ENCODE measurements around the gene LRP1B. TPM values are rescaled to one million over a fixed set of nuclear protein-coding genes. Genes with fewer than 3 reads are reported as not detected.
A peak's percentile ranks its signal among the peaks of the same experiment; 100 is the strongest.

The LRP1B gene
- polyA plus RNA-seq, 1 donor from 2014 or later = 12.7 TPM

DNA sequence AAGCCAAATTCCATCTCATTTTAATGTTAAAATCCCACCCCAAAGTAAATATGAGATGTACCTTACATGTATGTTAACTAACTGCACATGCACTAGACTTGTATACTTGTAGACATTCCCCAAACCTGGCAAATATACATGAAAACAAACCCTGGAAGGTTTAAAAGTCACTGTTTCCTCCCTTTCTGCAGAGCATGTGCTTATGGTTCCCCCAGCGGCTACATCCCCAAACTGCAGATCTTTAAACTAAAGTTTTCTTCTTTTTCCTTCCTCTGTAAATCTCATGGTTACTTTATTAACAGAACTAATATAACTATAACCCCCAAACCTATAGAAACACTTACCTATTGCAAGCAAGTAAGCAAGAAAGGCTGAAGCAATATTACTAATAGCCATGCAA lies 731.5 kb downstream of the LRP1B start:
- Histone ChIP-seq H3K9me3 (ENCODE audit: low read length) (no peaks in the 10 kb centered on the region), H3K27me3 (ENCODE audit: insufficient read depth, low read depth, low read length) (no peaks in the 10 kb centered on the region), H3K4me3 (ENCODE audit: low read length) (no peak overlapping the region), H3K79me2 (replicated peaks; ENCODE audit: insufficient read depth, low read length) (no peaks in the 10 kb centered on the region), H3K4me2 (ENCODE audit: low read length) (no peak overlapping the region), H3K9me2 (ENCODE audit: insufficient read depth, low read length) (no peaks in the 10 kb centered on the region), H3K27ac (ENCODE audit: low read length) (no peak overlapping the region), H3F3A (ENCODE audit: insufficient read depth, low read length, poor library complexity, severe bottlenecking) (no peaks in the 10 kb centered on the region), H3K36me3 (ENCODE audit: insufficient read depth, low read length) (no peaks in the 10 kb centered on the region), H4K20me1 (ENCODE audit: insufficient read depth) (no peaks in the 10 kb centered on the region), H2AFZ (ENCODE audit: low read depth, low read length) (no peak overlapping the region), H3K9ac (ENCODE audit: low read length) (no peak overlapping the region)
- TF ChIP-seq EP300 (conservative IDR thresholded peaks at IDR 0.05; ENCODE audit: poor library complexity, severe bottlenecking) = no peak
- peak; percentile 23 for TF ChIP-seq SMC3 (conservative IDR thresholded peaks at IDR 0.05; ENCODE audit: poor library complexity)
- peak; percentile 55 for TF ChIP-seq RAD21 (conservative IDR thresholded peaks at IDR 0.05)
- TF ChIP-seq, protein P1, sequence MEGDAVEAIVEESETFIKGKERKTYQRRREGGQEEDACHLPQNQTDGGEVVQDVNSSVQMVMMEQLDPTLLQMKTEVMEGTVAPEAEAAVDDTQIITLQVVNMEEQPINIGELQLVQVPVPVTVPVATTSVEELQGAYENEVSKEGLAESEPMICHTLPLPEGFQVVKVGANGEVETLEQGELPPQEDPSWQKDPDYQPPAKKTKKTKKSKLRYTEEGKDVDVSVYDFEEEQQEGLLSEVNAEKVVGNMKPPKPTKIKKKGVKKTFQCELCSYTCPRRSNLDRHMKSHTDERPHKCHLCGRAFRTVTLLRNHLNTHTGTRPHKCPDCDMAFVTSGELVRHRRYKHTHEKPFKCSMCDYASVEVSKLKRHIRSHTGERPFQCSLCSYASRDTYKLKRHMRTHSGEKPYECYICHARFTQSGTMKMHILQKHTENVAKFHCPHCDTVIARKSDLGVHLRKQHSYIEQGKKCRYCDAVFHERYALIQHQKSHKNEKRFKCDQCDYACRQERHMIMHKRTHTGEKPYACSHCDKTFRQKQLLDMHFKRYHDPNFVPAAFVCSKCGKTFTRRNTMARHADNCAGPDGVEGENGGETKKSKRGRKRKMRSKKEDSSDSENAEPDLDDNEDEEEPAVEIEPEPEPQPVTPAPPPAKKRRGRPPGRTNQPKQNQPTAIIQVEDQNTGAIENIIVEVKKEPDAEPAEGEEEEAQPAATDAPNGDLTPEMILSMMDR (IDR thresholded peaks at IDR 0.05; ENCODE audit: poor library complexity, severe bottlenecking) = peak; percentile 39

DNA sequence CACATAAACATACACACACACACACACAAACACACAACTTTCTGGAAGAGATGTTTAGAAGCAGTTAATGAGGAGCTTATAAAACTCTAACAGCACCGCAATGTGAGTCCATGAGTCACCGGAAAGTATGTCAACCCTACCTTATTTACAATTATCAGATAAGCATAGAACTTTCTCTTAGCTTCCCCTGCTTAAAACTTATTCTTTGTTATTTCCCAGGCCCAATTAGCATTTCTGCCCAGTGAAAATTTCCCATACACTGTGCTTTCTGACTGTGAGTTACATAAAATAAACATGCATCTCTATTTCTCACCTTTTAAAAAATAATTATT lies 737.6 kb downstream of the LRP1B start:
- Histone ChIP-seq H3K9ac (ENCODE audit: low read length) (no peak overlapping the region), H3K4me3 (ENCODE audit: low read length) (no peak overlapping the region), H3K9me3 (ENCODE audit: low read length) (no peaks in the 10 kb centered on the region), H4K20me1 (ENCODE audit: insufficient read depth) (no peaks in the 10 kb centered on the region), H3K27ac (ENCODE audit: low read length) (no peak overlapping the region), H2AFZ (ENCODE audit: low read depth, low read length) (no peak overlapping the region), H3K27me3 (ENCODE audit: insufficient read depth, low read depth, low read length) (no peaks in the 10 kb centered on the region), H3K36me3 (ENCODE audit: insufficient read depth, low read length) (no peaks in the 10 kb centered on the region), H3K79me2 (replicated peaks; ENCODE audit: insufficient read depth, low read length) (no peaks in the 10 kb centered on the region), H3F3A (ENCODE audit: insufficient read depth, low read length, poor library complexity, severe bottlenecking) (no peaks in the 10 kb centered on the region), H3K9me2 (ENCODE audit: insufficient read depth, low read length) (no peaks in the 10 kb centered on the region), H3K4me2 (ENCODE audit: low read length) (no peak overlapping the region)
- TF ChIP-seq, protein P1 (IDR thresholded peaks at IDR 0.05; ENCODE audit: poor library complexity, severe bottlenecking) = no peak
- TF ChIP-seq EZH2 (IDR thresholded peaks at IDR 0.05; ENCODE audit: borderline replicate concordance, insufficient read depth, low read length, poor library complexity, severe bottlenecking) (no peak), SMC3 (conservative IDR thresholded peaks at IDR 0.05; ENCODE audit: poor library complexity) (no peak), POLR2AphosphoS5 (IDR thresholded peaks at IDR 0.05) (no peak), MXI1 (conservative IDR thresholded peaks at IDR 0.05; ENCODE audit: poor library complexity, severe bottlenecking) (no peak), EP300 (conservative IDR thresholded peaks at IDR 0.05; ENCODE audit: poor library complexity, severe bottlenecking) (no peak), TAF1 (IDR thresholded peaks at IDR 0.05; ENCODE audit: low read depth) (no peak)

DNA sequence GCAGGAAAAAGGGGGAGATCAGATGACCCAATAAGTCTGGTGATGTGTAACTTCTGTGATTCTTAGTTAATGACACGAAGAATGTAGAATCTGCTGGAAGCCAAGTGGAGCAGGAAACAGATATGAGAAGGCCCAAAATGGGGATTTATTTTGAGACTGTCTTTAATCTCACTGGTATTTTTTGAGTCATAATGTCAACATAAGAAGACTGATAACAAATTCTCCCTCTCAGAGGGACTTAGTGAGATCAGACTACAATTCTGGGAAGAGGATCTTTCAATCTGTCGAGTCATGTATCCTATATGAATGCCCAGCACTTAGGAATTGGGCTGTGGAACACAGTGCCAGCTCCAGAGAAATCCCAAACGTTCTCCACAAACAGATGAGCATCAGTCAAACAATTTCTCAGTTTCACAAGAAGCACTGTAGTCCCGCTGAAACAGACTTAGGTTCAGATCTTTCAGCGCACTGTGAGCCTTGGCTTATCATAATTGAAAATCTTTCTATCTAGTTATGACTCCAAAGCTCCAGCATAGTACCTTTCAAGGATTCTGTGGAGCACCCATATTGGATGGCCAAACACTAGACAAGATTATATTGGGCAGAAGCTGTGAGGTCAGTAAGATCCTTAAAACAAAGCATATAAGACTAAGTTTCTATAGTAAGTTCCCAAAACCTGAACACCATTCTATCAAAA lies 738.2 kb downstream of the LRP1B start:
- no peak overlapping the region for H3K9ac ChIP-seq (ENCODE audit: low read length)
- H2AFZ ChIP-seq (ENCODE audit: low read depth, low read length) = no peak overlapping the region
- TF ChIP-seq TAF1 (IDR thresholded peaks at IDR 0.05; ENCODE audit: low read depth) = no peak
- TF ChIP-seq EZH2 (IDR thresholded peaks at IDR 0.05; ENCODE audit: borderline replicate concordance, insufficient read depth, low read length, poor library complexity, severe bottlenecking) = no peak
- TF ChIP-seq EP300 (conservative IDR thresholded peaks at IDR 0.05; ENCODE audit: poor library complexity, severe bottlenecking) = no peak

More for the DNA sequence above, 738.2 kb downstream of the LRP1B start:
- Histone ChIP-seq H3K79me2 (replicated peaks; ENCODE audit: insufficient read depth, low read length) (no peaks in the 10 kb centered on the region), H3K27me3 (ENCODE audit: insufficient read depth, low read depth, low read length) (no peaks in the 10 kb centered on the region), H3K9me3 (ENCODE audit: low read length) (no peaks in the 10 kb centered on the region), H4K20me1 (ENCODE audit: insufficient read depth) (no peaks in the 10 kb centered on the region), H3K4me2 (ENCODE audit: low read length) (no peak overlapping the region), H3F3A (ENCODE audit: insufficient read depth, low read length, poor library complexity, severe bottlenecking) (no peaks in the 10 kb centered on the region), H3K27ac (ENCODE audit: low read length) (no peak overlapping the region), H3K9me2 (ENCODE audit: insufficient read depth, low read length) (no peaks in the 10 kb centered on the region), H3K4me3 (ENCODE audit: low read length) (no peak overlapping the region), H3K36me3 (ENCODE audit: insufficient read depth, low read length) (no peaks in the 10 kb centered on the region)

All from neural cell (in vitro differentiated cells).